Forelimb muscle (tissue), 1 donor: Measurements from ENCODE around the gene AVPR2. TPM values are rescaled to one million over a fixed set of nuclear protein-coding genes. Genes with fewer than 3 reads are reported as not detected.

ENCODE experiments used
- DNase-seq: peaks from one replicate; pipeline ENCODE4 v3.0.0-alpha.2; 2013; ENCODE audit warnings: low read depth
- polyA plus RNA-seq: library from polyadenylated mRNA; unstranded; fragments of 120-200 nt; gene quantifications from one replicate; pipeline ENCODE4 v1.2.1, GENCODE V29; 2013; ENCODE audit not compliant: insufficient read length

AVPR2 gene
- polyA plus RNA-seq, 1 donor, result 1.1 TPM

DNA sequence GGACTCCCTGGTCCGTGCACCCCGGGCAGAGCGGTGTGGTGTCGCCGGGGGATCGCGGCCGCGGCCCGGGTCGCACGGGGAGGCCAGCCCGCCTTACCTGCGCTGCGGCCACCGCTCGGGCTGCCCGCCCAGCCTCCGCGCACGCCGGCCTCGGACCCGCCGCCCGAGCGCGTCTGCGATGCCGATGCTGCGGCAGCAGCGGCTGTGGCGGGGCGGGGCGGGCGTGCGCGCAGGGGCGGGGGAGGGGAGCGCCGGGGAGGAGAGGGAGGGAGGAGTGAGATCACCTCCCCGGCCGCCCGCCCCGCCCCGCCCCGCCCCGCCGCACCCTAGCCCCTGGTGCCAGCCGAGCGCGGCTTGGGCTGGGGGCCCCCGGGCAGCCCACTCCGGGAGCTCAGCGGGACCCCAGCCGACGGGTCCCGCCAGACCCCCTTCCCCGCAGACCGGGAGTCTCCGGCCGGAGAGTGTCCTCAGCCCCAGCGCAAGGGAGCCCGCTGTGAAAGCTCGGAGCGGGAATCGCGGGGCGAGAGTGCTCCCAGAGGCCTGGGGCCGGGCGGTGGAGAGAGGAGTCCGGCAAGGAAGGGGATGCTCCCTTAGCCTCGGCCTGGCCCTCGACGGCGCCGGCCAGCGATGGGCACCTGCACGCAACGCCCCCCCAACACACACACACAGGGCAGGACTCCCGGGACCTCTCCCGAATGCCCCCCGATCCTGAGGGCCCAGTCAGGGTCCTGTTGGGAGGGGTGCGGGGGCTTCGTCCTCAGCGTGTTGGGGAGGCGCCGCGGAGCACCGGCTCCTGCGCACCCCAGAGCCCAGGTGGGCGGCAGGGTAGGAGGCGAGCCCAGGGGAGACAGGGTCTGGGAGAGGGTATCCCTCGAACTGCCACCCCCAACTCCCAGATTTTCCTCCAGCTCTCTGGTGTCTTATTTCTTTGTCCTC is 18.2 kb upstream of the AVPR2 start, which contains the start of gene L1CAM:
Gene L1CAM, minus strand, starts transcription at position 206 of the 936 bp plus-strand sequence. CDS start 10,337 bp downstream, outside the sequence.
- DNase-seq, result no peak

DNA sequence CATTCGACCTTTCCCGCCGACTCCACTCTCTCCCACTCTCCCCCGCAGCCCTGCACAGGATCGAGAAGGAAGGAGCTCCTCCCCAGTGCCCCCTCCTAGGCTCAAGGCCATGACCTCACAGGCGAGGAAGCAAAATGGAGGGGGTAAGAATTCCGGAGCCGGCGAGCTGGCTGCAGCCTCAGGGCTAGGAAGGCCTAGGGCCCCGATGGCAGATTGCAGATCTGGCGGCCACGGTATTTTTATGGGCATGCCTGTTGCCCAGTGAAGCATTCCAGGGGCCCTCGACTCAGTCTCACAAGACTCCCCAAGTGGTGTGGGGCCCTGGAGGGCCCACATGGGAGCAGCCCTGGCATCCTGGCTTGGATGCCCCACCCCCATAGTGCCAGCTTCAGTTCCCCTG is 17.6 kb upstream of the AVPR2 start:
- no peak for DNase-seq

DNA sequence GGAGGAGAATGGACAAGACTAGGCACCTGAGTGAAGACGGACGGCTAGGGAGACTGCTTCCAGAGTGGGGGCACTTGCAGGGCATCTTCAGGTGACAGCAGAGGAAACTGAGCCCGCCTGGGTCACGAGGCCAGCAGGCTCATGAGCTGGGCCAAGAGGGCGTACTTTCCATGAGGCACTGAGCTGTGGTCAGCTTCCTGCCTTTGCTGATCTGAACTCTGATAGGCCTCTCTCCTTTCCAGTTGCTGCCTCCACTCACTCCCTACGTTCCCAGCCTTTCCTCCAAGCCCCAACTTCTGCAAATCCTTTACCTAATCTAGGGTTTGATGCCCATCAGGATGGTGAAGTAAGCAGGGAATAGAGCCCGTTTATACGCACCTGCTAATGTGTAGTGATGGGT is 17.1 kb upstream of the AVPR2 start:
- DNase-seq, result no peak

DNA sequence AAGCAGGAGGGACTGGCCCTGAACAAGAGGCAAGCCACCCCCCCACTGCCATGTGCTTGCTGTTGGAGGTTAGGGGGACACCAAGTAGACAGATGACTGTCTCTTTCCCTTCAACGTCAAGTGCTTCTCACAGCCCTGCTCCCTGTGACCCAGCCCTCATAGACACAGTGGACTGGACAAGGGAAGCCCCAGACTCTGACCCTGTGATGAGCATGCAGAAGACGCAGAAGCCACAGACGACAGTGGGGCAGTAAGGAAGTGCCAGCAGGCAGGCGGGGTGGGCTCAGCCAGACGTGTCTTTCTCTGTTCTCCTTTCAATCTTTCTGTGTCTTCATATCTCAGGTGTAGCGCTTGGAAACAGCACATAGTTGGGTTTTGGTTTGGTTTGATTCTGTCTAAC is 16.1 kb upstream of the AVPR2 start:
- no peak for DNase-seq

DNA sequence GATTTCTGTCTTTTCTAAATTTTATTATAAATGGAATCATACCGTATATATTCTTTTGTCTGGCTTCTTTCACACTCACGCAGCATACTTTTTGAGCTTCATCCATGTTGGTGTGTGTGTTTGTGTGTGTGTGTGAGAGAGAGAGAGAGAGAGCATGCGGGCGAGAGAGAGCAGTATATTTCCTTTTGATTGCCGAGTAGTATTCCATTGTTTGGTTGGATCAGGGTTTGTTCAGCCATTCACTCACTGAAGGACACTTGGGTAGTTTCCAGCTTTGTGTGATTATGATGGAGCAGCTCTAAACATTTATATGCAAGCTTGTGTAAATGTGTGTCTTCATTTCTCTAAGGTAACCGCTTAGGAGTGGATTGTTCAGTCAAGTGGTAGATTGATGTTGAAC is 15.3 kb upstream of the AVPR2 start:
- DNase-seq, result no peak

DNA sequence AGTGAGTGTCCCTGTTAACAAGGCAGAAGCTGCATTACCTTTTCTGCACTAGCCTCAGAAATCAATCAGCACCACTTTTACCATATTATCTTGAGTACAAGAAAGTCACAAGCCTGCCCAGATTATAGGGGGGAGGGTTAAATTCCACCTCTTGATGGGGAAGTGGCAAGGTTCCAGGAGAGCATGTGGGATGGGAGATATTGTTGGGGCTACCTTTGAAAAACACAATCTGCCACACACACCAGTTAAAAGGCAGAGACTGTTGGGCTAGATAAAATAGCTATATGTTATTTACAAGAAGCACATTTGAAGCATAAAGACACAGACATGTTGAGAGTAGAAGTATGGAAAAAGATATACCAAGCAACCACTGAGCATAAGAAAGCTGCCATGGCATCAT is 6.6 kb upstream of the AVPR2 start:
- DNase-seq, result no peak

DNA sequence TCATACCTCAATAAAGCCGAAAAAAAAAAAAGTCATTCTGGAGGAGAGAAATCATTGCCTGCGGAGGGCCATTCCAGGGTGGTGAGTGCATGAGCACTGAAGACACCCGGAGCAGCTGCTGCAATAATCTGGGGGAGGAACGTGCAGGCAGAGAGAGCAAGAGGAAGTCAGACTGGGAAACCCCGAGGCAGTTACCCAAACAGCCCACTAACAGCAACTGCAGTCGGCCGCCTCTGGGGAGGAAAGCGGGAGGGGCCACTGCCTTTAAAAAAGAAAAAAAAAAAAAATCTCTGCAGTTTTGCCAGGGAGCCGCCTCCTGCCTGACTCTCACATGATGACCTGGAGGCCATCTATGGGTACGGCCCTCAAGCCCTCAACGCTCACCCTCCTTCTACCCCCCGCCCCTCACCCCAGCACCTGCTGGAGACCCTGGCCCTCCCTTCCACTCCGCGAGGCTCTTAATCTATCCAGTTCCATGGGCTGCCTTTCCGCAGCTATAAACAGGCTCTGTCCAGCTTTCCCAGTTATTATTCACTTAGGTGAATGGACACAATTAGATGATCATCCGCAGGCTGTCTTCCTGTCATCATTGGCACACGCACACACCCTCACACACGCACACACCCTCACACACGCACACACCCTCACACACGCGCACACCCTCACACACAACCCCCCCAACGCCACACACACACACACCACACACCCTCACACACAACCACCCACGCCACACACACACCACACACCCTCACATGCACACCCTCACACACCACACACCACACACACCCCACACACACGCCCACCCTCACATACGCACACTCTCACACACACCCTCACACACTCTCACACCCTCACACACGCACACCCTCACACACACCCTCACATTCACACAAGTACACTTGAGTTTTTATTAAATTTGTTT is 3.4 kb upstream of the AVPR2 start:
- peak; percentile 44 for DNase-seq

DNA sequence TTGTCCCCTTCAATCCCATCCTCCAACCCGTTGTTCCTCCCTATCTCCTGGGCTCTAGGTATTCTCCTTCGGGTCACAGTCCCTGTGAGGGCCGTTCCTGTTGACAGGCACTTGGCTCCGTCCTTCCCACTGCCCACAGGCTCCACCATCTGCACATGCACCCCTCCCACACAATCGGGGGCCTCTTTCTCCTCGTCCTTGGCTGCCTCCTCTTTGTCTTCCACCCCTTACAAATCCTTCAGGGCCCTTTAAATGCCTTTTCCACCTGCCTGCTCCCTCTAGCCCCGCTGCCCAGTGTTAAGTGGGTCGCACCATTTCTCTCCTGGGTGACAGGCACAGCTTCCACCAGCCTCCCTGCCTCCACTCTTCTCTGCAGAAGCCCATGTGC is 2.7 kb upstream of the AVPR2 start:
- no peak for DNase-seq

DNA sequence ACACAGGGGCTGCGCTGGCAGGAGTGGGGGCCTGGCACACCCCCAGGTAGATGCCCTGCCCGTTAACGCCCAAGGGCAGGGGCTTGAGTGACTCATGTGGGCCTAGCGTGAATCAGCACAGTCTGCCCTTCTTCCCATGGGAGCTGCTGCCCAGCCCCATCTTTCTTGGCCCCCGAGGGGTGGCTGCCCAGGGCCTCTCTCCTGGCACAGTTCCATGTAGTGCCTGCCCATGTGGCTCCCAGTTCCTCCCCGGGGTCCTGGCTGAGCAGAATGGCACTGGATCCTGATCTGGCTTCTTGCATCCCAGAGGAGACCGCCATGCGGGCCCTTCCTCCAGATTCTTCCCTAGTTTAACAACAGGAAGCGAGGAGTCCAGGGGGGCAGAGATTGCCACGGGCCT is 2.1 kb upstream of the AVPR2 start:
- DNase-seq, result no peak

DNA sequence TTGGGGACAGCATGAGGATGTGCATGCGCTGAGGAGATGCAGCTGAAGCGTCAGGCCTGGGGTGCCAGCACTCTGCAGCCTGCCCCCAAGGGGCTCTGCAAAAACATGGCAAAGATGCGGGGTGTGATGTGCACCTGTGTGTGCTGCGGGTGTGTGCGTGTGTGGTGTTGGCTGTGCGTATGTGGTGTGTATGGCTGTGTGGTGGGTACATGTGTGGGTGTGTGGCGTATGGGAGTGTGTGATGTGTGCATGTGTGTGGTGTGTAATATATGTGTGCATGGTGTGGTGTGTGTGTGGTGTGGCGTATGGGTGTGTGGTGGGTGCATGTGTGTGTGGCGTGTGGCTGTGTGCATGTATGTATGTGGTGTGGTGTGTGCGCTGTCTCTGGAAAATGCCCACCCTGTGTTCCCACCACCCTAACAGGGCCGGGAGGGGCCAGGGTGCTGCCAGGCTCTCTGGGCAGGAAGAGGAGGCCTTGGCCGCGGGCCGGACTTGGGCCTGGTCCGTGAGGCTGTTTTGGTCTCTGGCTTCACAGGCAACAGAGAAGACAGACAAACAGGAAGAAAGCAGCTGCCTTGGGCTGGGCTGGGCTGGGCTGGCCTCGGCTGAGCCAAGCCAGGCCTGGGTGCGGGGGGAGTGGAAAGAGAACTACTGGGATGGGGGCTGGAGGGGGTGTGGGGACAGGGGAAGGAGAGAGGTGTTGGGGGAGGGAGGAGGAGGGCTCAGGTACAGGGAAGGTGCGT is 1.1 kb upstream of the AVPR2 start:
- DNase-seq, result no peak

DNA sequence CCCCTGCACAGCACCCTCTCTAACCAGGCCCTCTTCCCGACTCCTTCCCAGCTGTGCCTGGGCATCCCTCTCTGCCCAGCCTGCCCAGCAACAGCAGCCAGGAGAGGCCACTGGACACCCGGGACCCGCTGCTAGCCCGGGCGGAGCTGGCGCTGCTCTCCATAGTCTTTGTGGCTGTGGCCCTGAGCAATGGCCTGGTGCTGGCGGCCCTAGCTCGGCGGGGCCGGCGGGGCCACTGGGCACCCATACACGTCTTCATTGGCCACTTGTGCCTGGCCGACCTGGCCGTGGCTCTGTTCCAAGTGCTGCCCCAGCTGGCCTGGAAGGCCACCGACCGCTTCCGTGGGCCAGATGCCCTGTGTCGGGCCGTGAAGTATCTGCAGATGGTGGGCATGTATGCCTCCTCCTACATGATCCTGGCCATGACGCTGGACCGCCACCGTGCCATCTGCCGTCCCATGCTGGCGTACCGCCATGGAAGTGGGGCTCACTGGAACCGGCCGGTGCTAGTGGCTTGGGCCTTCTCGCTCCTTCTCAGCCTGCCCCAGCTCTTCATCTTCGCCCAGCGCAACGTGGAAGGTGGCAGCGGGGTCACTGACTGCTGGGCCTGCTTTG is 1.1 kb downstream of the AVPR2 start:
- DNase-seq, result no peak

DNA sequence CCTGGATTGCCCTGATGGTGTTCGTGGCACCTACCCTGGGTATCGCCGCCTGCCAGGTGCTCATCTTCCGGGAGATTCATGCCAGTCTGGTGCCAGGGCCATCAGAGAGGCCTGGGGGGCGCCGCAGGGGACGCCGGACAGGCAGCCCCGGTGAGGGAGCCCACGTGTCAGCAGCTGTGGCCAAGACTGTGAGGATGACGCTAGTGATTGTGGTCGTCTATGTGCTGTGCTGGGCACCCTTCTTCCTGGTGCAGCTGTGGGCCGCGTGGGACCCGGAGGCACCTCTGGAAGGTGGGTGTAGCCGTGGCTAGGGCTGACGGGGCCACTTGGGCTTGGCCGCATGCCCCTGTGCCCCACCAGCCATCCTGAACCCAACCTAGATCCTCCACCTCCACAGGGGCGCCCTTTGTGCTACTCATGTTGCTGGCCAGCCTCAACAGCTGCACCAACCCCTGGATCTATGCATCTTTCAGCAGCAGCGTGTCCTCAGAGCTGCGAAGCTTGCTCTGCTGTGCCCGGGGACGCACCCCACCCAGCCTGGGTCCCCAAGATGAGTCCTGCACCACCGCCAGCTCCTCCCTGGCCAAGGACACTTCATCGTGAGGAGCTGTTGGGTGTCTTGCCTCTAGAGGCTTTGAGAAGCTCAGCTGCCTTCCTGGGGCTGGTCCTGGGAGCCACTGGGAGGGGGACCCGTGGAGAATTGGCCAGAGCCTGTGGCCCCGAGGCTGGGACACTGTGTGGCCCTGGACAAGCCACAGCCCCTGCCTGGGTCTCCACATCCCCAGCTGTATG is 1.8 kb downstream of the AVPR2 start:
- no peak for DNase-seq

DNA sequence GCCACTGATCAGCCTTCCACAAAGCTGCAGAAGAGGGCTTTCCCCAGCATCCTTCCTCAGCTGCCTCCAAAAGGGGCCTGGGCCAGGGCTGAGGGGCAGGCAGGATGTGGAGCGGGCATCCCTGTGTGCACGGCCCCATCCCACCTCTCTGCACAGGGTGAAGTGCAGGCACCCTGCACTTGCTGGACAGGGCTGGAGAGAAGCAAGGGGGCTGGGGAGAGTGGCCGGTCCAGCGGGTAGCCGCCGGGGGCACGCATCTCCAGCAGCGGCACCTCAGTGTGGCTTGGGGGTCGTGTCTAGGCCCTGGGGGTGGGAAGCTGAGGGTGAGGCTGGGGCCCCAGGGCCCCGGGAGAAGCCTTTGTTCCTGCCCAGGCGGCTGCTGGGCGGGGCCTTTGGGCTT is 3.0 kb downstream of the AVPR2 start:
- DNase-seq, result no peak

DNA sequence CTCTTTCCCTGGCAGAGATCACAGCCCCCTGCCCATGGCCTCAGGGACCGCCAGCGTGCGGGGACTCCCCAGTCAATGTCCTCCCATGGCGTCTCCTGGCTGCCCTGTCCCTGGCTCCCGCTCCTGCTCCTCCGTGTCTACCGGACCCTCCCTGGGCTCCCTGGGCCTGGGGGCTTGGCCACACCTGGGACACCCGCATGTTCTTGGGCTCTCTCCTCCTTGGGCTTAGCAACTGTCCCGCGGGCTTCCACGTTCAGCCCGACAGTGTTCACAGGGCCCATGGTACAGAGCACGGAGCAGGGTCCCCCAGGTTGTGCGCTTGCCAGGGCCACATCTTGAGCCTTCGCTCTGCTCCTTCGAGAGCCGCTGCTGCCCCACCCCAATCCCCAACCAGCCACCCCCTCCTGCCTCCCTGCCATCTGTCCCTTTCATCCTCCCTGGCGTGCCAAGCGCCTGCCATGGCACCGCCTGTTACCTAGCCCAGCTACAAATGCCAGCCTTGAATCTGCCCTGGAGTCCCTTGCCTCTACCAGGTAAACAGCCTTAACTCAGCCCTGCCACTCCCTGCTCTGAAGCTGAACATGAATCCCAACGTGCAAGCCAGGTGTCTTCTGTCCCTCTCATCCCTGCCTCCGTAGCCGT is 3.9 kb downstream of the AVPR2 start:
- no peak for DNase-seq

DNA sequence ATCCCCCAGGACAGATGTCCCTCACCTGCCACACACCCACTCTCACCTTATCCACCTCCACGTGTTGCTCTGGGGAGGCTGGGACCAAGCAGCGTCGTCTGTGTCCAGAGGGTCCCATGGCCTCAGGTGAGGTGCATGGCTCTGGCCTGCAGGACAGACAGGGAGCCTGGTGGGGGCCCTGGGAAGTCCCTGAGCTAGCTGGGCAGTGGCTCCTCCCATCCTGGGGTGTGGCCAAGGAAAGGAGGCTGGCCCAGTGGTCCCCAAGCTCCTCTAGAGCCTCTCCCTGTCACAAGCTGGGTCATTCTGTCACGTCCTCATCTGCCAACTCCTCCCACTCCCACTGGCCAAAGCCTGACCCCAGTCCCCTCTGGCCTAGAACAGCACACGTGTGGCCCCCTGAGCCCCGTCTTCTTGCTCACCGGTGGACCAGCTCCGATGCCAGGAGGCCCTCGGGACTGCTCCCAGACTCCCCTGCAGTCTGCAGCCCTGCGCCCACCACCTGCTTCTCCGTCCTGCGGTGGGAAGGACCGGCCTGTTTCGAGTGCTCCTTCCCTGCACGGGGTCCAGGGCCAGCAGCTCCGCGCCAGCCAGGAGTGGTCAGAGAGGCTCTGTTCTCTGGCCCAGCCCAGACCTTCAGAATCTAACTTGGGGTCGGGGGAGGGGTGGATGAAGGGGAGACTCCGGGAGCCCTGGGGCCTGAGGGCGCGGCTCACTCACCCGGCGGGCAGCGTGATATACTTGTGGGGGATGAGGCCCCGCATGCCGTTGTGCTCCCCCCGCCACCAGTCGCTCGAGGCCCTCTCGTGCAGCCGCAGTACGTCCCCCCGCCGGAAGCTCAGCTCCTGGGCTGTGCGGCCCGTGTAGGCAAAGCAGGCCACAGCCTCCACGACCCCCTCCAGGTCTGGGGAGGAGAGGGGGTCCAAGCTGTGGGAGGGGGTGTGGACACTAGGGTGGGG is 4.8 kb downstream of the AVPR2 start:
- DNase-seq, result no peak

DNA sequence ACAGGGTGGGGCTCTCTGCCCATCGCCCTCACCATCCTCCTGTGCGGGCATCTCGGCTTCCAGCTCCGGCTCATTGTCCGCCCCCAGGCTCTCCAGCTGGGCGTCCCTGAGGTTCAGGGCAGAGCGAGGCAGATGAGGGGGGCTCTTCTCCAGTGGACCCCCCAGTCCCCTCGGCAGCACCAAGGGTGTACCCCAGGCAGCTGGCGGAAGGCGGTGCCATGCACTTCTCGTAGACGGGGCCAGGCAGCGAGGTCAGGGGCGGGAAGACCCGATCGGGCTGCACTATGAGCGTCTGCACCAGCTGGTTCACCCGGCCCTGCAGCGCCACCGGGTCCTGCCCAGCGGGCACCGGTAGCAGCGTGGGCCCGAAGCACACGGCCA is 5.5 kb downstream of the AVPR2 start:
- no peak for DNase-seq

DNA sequence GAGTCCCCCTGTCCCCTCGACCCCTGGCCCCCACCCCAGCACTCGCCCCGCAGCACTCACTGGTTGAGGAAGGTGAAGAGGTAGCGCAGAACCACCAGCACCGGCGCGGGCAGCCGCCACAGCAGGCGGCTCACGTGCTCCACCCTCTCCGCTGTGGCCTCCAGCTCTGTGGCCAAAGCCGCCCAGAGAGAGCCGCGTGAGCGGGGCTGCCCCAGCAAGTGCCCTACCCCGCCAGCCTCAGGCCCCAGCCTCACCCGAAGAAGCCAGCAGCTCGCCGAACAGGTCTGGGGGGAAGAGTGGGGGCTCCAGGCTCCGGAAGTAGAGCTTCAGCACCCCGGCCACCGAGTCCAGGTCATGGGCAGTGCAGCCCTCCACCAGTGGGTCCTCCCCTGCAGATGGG is 6.0 kb downstream of the AVPR2 start:
- no peak for DNase-seq

DNA sequence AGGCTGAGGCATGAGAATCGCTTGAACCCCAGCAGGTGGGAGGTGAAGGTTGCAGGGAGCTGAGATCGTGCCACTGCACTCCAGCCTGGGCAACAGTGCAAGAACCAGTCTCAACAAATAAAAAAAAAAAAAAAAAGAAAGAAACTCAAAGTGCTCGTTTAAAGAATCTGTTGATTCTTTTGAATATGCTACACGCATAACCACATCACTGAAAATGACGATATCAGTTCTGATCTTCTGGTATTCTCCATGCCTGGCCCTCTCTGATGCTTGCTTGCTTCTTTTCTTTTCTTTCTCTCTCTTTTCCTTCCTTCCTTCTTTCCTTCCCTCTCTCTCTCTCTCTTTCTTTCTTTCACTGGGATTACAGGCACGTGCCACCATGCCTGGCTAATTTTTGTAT is 7.3 kb downstream of the AVPR2 start:
- DNase-seq, result no peak

DNA sequence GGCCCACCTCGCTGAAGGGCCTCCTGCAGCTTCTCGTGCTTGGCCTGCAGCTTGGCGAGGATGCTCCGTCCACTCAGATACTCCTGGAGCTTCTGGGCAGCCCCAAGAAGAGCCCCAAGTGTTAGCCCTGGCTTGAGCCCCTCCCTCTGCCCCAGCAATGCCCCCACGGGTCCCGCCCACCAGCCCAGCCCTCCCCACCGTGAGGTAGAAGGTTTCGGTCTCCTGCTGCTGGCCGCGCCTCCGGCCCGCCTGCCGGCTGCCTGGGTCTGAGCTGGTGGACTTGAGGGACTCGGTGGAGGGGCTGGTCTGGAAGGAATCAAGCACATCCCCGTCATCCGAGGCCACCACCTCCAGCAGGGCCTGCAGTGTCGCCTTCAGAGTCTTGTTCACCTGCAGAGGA is 8.7 kb downstream of the AVPR2 start:
- no peak for DNase-seq
